Ascending aorta (tissue), 2 donors: ENCODE data around the gene WDFY3. TPM values are rescaled to one million over a fixed set of nuclear protein-coding genes. Genes with fewer than 3 reads are reported as not detected.

Experiments used
- DNase-seq, 2 donors: peaks; one replicate each; pipeline ENCODE4 v3.0.0-alpha.2; 2019; ENCODE audit warnings: low spot score in 2 of 2
- H3K27ac ChIP-seq, 2 donors: fragments of 200-600 bp; sonication (generic); one replicate each; pipeline ENCODE4 v1.5.1; 2016 to 2017; ENCODE audit warnings: mild to moderate bottlenecking in 1 of 2
- H3K27me3 ChIP-seq: fragments of 200-600 bp; sonication (generic); one replicate; pipeline ENCODE4 v1.5.1; 2017
- H3K36me3 ChIP-seq, 2 donors: fragments of 200-600 bp; sonication (generic); one replicate each; pipeline ENCODE4 v1.5.1; 2016
- H3K4me1 ChIP-seq, 2 donors: fragments of 200-600 bp; sonication (generic); one replicate each; pipeline ENCODE4 v1.5.1; 2016 to 2017; ENCODE audit warnings: mild to moderate bottlenecking in 1 of 2
- H3K4me3 ChIP-seq, 2 donors: fragments of 200-600 bp; sonication (generic); one replicate each; pipeline ENCODE4 v1.5.1; 2016 to 2017; ENCODE audit warnings: mild to moderate bottlenecking in 1 of 2
- H3K9me3 ChIP-seq, 2 donors: fragments of 200-600 bp; sonication (generic); one replicate each; pipeline ENCODE4 v1.5.1; 2016
- intact Hi-C: fragments of 100-400 bp; cut with DNase I; formaldehyde crosslinking; loops from one replicate; pipeline ENCODE4 v1.15.1; 2023
- total RNA-seq: library from RNA; depleted of rRNA; stranded (reverse); fragments of >200 nt; gene quantifications from one replicate; pipeline ENCODE4 v1.1.0, GENCODE V29; 2016
- TF ChIP-seq, protein P1 (sequence below), 3 experiments: fragments of 200-600 bp in 2 of 3; fragments of 450-650 bp in 1 of 3; sonication (generic) in 2 of 3; IDR thresholded peaks; one replicate each; pipeline ENCODE4 v1.5.1; 2016 to 2019; ENCODE audit warnings: antibody characterized with exemption in 3 of 3, mild to moderate bottlenecking in 1 of 3, moderate library complexity in 1 of 3

The WDFY3 gene
- total RNA-seq, 1 donor from 2014 or later = 30.2 TPM

DNA sequence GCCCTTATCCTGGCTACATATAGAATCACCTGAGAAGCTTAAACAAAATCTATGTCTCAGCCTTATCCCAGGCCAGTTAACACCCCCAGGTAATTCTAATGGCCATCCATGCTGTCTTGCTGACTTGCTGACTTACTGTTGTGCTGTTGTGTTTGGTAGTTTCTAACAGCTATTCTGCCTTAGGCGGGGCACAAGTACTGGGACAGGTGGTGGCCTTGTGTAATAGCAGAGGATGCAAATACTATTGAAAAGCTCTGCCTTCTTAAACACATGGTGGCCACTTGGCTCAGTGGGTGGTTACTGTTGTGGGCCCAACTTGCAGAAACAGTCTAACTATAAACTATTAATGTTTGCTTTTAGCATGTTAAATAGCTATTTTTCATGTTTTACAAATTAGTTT lies 327.3 kb downstream of the WDFY3 start:
- TF ChIP-seq, protein P1, sequence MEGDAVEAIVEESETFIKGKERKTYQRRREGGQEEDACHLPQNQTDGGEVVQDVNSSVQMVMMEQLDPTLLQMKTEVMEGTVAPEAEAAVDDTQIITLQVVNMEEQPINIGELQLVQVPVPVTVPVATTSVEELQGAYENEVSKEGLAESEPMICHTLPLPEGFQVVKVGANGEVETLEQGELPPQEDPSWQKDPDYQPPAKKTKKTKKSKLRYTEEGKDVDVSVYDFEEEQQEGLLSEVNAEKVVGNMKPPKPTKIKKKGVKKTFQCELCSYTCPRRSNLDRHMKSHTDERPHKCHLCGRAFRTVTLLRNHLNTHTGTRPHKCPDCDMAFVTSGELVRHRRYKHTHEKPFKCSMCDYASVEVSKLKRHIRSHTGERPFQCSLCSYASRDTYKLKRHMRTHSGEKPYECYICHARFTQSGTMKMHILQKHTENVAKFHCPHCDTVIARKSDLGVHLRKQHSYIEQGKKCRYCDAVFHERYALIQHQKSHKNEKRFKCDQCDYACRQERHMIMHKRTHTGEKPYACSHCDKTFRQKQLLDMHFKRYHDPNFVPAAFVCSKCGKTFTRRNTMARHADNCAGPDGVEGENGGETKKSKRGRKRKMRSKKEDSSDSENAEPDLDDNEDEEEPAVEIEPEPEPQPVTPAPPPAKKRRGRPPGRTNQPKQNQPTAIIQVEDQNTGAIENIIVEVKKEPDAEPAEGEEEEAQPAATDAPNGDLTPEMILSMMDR (IDR thresholded peaks at IDR 0.05) = no peak
- no peaks in the 10 kb centered on the region for H3K4me1 ChIP-seq
- H3K9me3 ChIP-seq = no peaks in the 10 kb centered on the region
- no peak overlapping the region for H3K4me3 ChIP-seq
- intact Hi-C loops = no loop called here
- no peak for DNase-seq
- H3K27me3 ChIP-seq = no peaks in the 10 kb centered on the region
- H3K36me3 ChIP-seq = no peaks in the 10 kb centered on the region
- H3K27ac ChIP-seq = no peak overlapping the region

DNA sequence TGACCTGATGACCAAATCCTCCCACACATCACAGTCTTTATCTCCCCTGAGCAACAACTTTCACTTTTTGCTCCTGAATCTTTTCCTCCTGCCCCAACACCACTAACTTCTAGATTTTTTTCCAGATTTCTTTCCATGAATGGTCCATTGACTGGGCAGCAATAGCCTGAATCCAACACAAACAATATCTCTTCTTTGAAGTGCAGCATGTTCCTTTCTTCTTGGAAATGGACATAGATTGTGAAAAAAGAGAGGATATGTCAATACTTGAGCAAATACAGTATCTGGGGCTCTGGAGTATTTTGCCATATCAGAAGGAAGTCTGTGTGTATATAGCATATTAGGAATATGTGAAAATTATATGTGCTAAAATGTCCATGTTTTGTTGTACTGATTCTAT lies 328.4 kb downstream of the WDFY3 start:
- H3K27me3 ChIP-seq = no peaks in the 10 kb centered on the region
- no peaks in the 10 kb centered on the region for H3K9me3 ChIP-seq
- H3K4me3 ChIP-seq = no peak overlapping the region
- DNase-seq = no peak
- intact Hi-C loops = no loop called here
- TF ChIP-seq, protein P1 (IDR thresholded peaks at IDR 0.05) = no peak
- H3K27ac ChIP-seq = no peak overlapping the region
- no peaks in the 10 kb centered on the region for H3K4me1 ChIP-seq
- no peaks in the 10 kb centered on the region for H3K36me3 ChIP-seq

DNA sequence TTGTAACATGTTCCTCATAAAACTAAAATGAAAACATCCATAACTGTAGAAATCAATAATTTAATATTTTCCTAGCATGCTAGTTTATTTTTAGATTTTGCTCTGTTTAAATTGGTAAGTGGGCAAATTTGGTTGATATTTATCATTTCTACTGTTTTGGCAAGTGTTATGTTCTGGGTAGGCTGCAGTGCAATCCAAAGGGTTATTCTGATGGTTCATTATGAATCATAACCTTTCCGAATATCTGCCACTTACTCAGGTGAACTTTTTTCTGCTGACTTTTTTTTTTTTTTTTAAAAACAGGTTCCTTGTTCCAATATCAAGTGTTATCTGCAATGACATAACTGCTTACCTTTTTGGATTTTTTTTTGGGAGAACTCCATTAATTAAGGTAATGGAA lies 331.5 kb downstream of the WDFY3 start:
- Histone ChIP-seq H3K4me1 (no peaks in the 10 kb centered on the region), H3K27ac (no peak overlapping the region), H3K36me3 (no peaks in the 10 kb centered on the region), H3K4me3 (no peak overlapping the region), H3K9me3 (no peaks in the 10 kb centered on the region), H3K27me3 (no peaks in the 10 kb centered on the region)
- TF ChIP-seq, protein P1 (IDR thresholded peaks at IDR 0.05) = no peak
- intact Hi-C loops = no loop called here
- DNase-seq = no peak

DNA sequence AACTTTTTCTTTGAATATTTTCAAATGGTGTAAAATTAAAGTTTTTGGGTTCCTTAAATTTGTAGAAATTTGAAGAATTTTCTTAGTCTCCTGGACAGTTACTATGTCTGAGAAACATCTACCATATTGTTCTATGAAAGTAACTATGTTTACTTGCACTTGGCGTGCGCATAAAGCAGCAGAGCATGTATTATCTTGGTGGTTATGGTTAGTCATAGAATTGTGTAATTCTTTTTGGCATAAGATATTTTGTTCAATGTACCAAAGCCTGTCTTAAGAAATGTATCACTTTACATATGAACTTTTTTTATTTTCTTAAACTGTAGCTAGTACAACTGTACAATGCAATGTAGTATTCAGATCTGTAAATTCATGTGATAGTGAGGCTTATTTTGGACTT lies 334.4 kb downstream of the WDFY3 start:
- intact Hi-C loops = no loop called here
- Histone ChIP-seq H3K4me1 (no peaks in the 10 kb centered on the region), H3K9me3 (no peaks in the 10 kb centered on the region), H3K27me3 (no peaks in the 10 kb centered on the region), H3K4me3 (no peak overlapping the region), H3K27ac (no peak overlapping the region), H3K36me3 (no peaks in the 10 kb centered on the region)
- TF ChIP-seq, protein P1 (IDR thresholded peaks at IDR 0.05) = no peak
- DNase-seq = no peak

DNA sequence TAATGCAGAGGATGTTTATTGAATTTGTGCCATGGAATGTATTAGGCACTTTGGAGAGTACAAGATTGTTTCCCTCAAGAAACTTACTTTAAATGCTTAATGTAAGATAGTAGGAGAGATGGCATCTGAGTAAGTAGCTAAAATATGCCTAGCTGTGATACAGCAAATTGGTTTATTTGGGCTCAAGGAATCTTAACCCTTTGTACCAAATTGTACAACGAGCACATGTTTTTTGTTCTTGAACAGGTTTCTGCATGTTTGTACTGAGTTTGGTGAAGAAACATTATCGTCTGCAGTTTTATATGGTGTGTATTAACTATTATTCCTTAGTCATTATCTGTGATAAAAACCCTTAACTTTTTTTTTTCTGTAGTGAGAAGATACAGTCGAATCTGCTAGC lies 334.9 kb downstream of the WDFY3 start:
- Histone ChIP-seq H3K9me3 (no peaks in the 10 kb centered on the region), H3K36me3 (no peaks in the 10 kb centered on the region), H3K27ac (no peak overlapping the region), H3K4me1 (no peaks in the 10 kb centered on the region), H3K27me3 (no peaks in the 10 kb centered on the region), H3K4me3 (no peak overlapping the region)
- TF ChIP-seq, protein P1 (IDR thresholded peaks at IDR 0.05) = no peak
- no peak for DNase-seq
- intact Hi-C loops = no loop called here

DNA sequence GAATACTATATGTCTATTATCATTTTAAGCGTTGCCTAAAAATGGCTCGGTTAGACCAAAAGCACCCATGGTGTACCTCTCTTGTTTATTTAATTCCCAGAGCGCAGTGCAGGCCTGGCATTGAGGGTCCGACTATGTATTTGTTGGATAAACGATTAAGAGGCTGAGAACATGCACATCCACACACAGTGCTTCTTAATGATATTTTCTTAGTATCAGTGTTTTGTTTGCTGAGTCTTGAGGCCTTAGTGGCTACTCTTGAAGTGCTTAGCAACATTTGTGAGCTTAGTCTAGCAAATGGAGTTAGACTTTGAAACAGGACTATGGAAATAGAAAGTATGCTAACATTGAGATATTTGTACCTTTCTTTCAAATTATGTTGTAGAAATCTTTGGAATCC lies 339.8 kb downstream of the WDFY3 start:
- intact Hi-C loops = no loop called here
- H3K27me3 ChIP-seq = no peaks in the 10 kb centered on the region
- H3K4me1 ChIP-seq = no peaks in the 10 kb centered on the region
- no peaks in the 10 kb centered on the region for H3K9me3 ChIP-seq
- no peak for DNase-seq
- no peak overlapping the region for H3K27ac ChIP-seq
- no peaks in the 10 kb centered on the region for H3K36me3 ChIP-seq
- H3K4me3 ChIP-seq = no peak overlapping the region
- TF ChIP-seq, protein P1 (IDR thresholded peaks at IDR 0.05) = no peak
